A673 (cell line): ENCODE data around the gene CCDC88C. TPM values are rescaled to one million over a fixed set of nuclear protein-coding genes. Genes with fewer than 3 reads are reported as not detected.
A peak's percentile ranks its signal among the peaks of the same experiment; 100 is the strongest.

Source experiments
- BruUV-seq: library from RNA; stranded (reverse); fragments of 400-500 nt; replicated peaks from 2 replicates; lab custom pipeline; 2021; lab: Mats Ljungman, UMichigan
- CTCF ChIA-PET: fragments of 300-600 bp; sonication (Branson Sonifier 250); formaldehyde crosslinking; loops from one replicate; lab custom pipeline; 2022; ENCODE audit warnings: antibody characterized with exemption; lab: Charles Lee
- POLR2A ChIA-PET: fragments of 300-600 bp; sonication (Branson Sonifier 250); formaldehyde crosslinking; loops from one replicate; lab custom pipeline; 2022; ENCODE audit warnings: antibody characterized with exemption; ENCODE audit not compliant: low non-redundant PET; lab: Charles Lee
- DNase-seq: peaks from one replicate; pipeline ENCODE4 v3.0.0-alpha.2; 2015; ENCODE audit warnings: low spot score
- H3K27ac ChIP-seq: fragments of 200-600 bp; sonication (generic); 2 replicates; pipeline ENCODE4 v1.5.1; 2016; ENCODE audit warnings: mixed run types, low read depth, mild to moderate bottlenecking, mixed read lengths, antibody characterized with exemption, low read length; ENCODE audit not compliant: poor library complexity, severe bottlenecking
- H3K27me3 ChIP-seq: fragments of 200-600 bp; sonication (generic); replicated peaks from 2 replicates; pipeline ENCODE4 v1.6.1; 2017; ENCODE audit warnings: mixed run types, low read depth, mild to moderate bottlenecking, mixed read lengths, antibody characterized with exemption, low read length; ENCODE audit not compliant: insufficient read depth, poor library complexity
- H3K36me3 ChIP-seq: fragments of 200-600 bp; sonication (generic); 2 replicates; pipeline ENCODE4 v1.6.1; 2016; ENCODE audit warnings: mixed run types, mild to moderate bottlenecking, mixed read lengths, antibody characterized with exemption, low read length; ENCODE audit not compliant: insufficient read depth, poor library complexity, severe bottlenecking
- H3K4me1 ChIP-seq: fragments of 200-600 bp; sonication (generic); 2 replicates; pipeline ENCODE4 v1.6.1; 2017; ENCODE audit warnings: mixed run types, mild to moderate bottlenecking, mixed read lengths, antibody characterized with exemption, low read length; ENCODE audit not compliant: insufficient read depth, poor library complexity, severe bottlenecking
- H3K4me3 ChIP-seq: fragments of 200-600 bp; sonication (generic); 2 replicates; pipeline ENCODE4 v1.5.1; 2016; ENCODE audit warnings: low read depth, mixed run types, mild to moderate bottlenecking, mixed read lengths, low read length; ENCODE audit not compliant: poor library complexity, severe bottlenecking
- H3K9me3 ChIP-seq: fragments of 200-600 bp; sonication (generic); 2 replicates; pipeline ENCODE4 v1.6.1; 2016; ENCODE audit warnings: mixed run types, low read depth, mild to moderate bottlenecking, mixed read lengths, antibody characterized with exemption, low read length; ENCODE audit not compliant: poor library complexity, severe bottlenecking
- CTCF ChIP-seq: fragments of 300-800, 200-600 bp; sonication (generic); conservative IDR thresholded peaks from 2 replicates; pipeline ENCODE4 v1.5.1; 2017; ENCODE audit warnings: low read depth, mild to moderate bottlenecking, antibody characterized with exemption, low read length, moderate library complexity, mixed read lengths
- EZH2 ChIP-seq: fragments of 200-600 bp; sonication (generic); IDR thresholded peaks from 2 replicates; pipeline ENCODE4 v1.6.1; 2017; ENCODE audit warnings: borderline replicate concordance, low read depth, mild to moderate bottlenecking, mixed read lengths, antibody characterized with exemption, low read length; ENCODE audit not compliant: poor library complexity, severe bottlenecking
- intact Hi-C: fragments of 100-400 bp; cut with micrococcal nuclease; formaldehyde crosslinking; loops from one replicate; pipeline ENCODE4 v1.10.0; 2022; ENCODE audit not compliant: unreplicated experiment
- total RNA-seq: library from RNA; stranded (reverse); gene quantifications from 2 replicates; pipeline ENCODE4 v1.2.3, GENCODE V29; 2021

CCDC88C gene
- total RNA-seq, 1 experiment from 2014 or later: 49.1 TPM

DNA sequence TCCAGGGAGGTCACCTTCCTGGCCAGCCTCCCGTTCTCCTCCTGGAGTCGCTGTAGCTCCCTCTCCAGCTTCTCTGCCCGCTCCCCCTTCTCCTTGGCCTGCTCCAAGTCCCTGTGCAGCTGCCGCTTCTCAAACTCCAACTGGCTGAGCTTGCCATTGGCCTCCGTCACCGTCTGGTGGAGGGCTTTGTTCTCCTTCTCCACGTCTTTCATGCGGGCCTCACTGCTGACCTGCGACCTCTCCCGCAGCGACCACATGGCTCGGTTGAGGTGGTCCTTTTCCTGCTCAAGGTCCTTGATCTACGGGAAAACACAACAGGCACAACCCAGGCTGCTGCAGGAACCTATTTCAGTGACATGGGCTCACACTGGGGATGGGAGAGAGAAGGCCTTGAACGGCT lies 103.8 kb downstream of the CCDC88C start:
- H3K4me3 ChIP-seq: no peak overlapping the region
- intact Hi-C loops: no loop called here
- H3K9me3 ChIP-seq: no peaks in the 10 kb centered on the region
- ChIA-PET POLR2A (no interaction called here), CTCF (interaction anchor here (1.4 kb wide), 1 partner anchor 10 kb away, joined by 5 read pairs; no protein-coding TSS in a partner anchor)
- peaks cover 15% of the 10 kb centered on the region for H3K4me1 ChIP-seq
- H3K27ac ChIP-seq: no peak overlapping the region
- no TSS peak for BruUV-seq
- peaks cover 27% of the 10 kb centered on the region for H3K36me3 ChIP-seq
- no peak for TF ChIP-seq CTCF
- no peak for TF ChIP-seq EZH2
- no peak for DNase-seq
- H3K27me3 ChIP-seq: no peaks in the 10 kb centered on the region

DNA sequence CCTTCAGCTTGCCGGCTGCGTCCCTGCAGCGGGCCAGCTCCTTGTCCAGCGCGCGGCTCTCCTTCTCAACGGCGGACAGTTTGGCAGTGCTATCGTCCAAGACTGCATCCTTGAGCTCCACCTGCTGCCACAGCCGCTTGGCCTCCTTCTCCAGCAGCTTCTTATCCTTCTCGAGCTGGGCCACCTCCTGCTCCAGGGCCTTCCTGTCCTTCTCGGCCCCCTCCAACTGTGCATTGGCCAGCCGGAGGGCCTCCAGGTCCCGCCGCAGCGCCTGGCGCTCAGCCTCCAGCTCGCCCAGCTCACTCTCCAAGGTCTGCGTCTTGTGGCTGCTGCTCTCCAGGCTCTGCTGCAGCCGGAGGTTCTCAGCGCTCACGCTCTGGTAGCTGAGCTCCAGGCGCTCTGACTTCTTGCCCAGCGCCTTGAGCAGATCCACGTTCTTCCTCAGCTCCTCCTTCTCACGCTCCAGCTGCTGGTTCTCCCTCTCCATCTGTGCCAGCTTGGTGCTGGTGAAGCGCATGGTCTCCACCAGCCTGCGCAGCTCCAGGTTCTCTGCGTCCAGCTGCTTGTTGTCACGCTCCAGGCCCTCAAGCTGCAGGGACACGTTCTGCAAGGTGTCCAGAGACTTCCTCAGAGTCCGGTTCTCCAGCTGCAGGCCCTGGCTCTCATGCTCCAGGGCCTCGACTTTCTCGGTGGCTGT lies 104.3 kb downstream of the CCDC88C start:
- DNase-seq: no peak
- Histone ChIP-seq H3K27ac (no peak overlapping the region), H3K27me3 (no peaks in the 10 kb centered on the region), H3K36me3 (peaks cover 32% of the 10 kb centered on the region), H3K4me3 (no peak overlapping the region), H3K9me3 (no peaks in the 10 kb centered on the region), H3K4me1 (peaks cover 15% of the 10 kb centered on the region)
- CTCF ChIA-PET: interaction anchor here (1.4 kb wide), 1 partner anchor 10 kb away, joined by 5 read pairs; no protein-coding TSS in a partner anchor
- no peak for TF ChIP-seq CTCF
- no peak for TF ChIP-seq EZH2
- POLR2A ChIA-PET: no interaction called here
- TSS peak; percentile 63 for BruUV-seq
- intact Hi-C loops: no loop called here

- Histone ChIP-seq H3K27ac (no peak overlapping the region), H3K27me3 (no peaks in the 10 kb centered on the region), H3K4me1 (no peaks in the 10 kb centered on the region), H3K9me3 (no peaks in the 10 kb centered on the region), H3K4me3 (no peak overlapping the region), H3K36me3 (peaks cover 52% of the 10 kb centered on the region)
- intact Hi-C loops: no loop called here
- ChIA-PET POLR2A (no interaction called here), CTCF (no interaction called here)
- no peak for TF ChIP-seq EZH2
- no peak for TF ChIP-seq CTCF
- no TSS peak for BruUV-seq
- no peak for DNase-seq
These were observed 106.3 kb downstream of the CCDC88C start for GRCh38 chr14:91311284-91311662.
